ENCODE measurements around the gene XPO6.
"Not testable (repeated sequence)": the region's sequence is repeated elsewhere in the genome, so short reads cannot be mapped to it uniquely, and the experiment has no call there.

The XPO6 gene, protein sequence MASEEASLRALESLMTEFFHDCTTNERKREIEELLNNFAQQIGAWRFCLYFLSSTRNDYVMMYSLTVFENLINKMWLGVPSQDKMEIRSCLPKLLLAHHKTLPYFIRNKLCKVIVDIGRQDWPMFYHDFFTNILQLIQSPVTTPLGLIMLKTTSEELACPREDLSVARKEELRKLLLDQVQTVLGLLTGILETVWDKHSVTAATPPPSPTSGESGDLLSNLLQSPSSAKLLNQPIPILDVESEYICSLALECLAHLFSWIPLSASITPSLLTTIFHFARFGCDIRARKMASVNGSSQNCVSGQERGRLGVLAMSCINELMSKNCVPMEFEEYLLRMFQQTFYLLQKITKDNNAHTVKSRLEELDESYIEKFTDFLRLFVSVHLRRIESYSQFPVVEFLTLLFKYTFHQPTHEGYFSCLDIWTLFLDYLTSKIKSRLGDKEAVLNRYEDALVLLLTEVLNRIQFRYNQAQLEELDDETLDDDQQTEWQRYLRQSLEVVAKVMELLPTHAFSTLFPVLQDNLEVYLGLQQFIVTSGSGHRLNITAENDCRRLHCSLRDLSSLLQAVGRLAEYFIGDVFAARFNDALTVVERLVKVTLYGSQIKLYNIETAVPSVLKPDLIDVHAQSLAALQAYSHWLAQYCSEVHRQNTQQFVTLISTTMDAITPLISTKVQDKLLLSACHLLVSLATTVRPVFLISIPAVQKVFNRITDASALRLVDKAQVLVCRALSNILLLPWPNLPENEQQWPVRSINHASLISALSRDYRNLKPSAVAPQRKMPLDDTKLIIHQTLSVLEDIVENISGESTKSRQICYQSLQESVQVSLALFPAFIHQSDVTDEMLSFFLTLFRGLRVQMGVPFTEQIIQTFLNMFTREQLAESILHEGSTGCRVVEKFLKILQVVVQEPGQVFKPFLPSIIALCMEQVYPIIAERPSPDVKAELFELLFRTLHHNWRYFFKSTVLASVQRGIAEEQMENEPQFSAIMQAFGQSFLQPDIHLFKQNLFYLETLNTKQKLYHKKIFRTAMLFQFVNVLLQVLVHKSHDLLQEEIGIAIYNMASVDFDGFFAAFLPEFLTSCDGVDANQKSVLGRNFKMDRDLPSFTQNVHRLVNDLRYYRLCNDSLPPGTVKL

GRCh38 chr16:28211758-28212531, at the start of gene XPO6:
Gene XPO6 (minus strand): TSS chr16:28211965. CDS start chr16:28211368, 597 bp downstream.
- FAIRE-seq: no peak

DNA sequence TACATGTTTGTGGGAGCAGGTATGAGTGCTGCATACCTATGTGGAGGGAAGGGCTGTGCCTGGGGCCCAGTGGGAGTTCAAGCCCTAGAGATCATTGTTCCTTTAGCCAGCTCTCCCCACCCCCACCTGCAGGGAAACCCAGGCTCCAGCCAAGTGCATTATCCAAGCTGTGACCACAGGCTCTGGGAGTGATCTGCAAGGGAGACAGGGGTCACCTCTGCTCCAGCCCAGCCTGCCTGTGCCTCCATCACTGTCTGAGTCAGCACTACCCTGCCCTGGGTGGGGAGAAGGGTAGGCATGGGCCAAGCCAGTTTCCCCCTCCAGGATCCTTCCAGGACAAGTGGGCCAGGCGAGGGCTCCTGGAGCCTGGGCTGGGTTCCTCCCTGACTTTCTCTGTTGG, 48.4 kb upstream of the XPO6 start:
- FAIRE-seq: no peak

GRCh38 chr16:28259781-28260150, 48.0 kb upstream of the XPO6 start:
- no peak for FAIRE-seq

- FAIRE-seq: no peak
These were observed 47.5 kb upstream of the XPO6 start for GRCh38 chr16:28259091-28259780.

DNA sequence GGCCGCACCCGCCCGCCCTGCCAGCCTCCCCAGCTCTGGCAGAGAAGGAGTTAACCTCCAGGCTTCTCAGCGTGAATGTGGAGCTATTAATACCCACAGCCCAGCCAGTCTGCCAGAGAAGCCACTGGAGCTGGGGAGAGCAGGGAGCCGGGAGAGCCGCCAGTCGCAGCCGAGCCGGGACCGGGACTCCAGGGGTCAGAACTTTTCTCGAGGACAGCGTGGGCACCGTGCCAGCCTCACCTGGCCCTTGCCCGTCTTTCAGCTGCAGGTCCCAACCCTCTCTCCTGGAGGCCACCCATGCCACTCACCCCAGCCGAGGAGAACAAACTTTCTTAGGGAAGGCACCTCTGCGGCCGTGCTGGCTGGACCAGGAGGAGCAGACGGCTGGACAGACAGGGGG, 46.8 kb upstream of the XPO6 start:
- no peak for FAIRE-seq

GRCh38 chr16:28257256-28257655, 45.5 kb upstream of the XPO6 start:
- no peak for FAIRE-seq

DNA sequence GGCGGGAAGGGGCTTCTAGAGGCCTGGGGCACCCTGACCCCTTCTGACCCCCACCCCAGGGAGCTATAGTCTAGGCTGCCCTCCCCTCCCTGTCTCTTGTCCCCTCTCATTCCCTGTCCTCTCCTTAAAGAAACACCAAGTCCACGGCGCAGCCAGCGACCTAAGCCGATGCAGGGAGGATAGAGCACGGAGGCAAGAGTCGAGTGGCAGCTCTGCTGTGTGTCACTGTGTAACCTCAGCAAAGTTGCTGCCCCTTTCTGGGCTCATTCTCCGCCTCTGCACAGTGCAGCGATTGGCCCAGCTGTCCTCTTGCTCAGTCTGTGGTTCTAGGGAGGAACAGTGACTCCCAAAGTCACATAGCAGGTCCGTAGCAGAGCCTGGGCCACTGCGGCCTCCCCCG, 44.1 kb upstream of the XPO6 start:
- FAIRE-seq: no peak

DNA sequence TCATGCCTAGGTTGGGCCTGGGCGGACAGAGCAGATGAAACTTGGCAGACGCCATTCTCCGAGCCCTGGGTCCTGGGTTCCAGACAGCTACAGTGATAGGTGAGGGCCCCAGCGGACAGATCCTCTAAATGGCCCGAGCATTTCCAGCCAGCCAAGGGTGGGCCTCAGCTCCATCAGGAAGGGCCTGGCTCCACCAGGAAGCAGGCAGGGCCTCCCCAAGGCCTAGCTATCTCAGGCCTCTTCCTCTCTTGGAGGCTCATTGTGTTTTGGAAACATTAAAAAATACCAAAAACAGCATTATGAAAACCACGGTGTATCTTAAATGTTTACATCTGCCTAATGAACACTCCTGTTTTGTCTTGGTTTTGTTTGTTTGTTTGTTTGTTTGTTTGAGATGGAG, 42.4 kb upstream of the XPO6 start:
- FAIRE-seq: no peak

DNA sequence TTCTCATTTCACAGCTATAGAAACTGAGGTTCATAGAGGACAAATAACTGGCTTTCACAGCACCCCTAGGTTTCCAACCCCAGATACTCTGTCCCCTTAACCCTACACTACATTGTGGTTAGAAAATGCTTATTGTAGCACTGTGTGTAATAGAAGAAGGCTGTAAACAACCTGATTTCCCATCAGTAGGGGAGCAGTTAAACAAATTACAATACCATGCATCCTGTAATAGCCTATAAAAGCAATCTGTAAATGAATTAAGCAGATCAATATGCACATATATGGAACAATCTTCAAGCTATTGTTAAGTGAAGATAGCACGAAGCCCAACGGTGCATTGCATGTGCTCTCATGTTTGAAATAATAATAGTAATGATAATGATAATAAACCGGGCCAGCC, 39.2 kb upstream of the XPO6 start:
- FAIRE-seq: no peak

GRCh38 chr16:28249483-28249882, 37.7 kb upstream of the XPO6 start:
- FAIRE-seq: not testable (repeated sequence)

GRCh38 chr16:28241924-28242323, 30.2 kb upstream of the XPO6 start:
- FAIRE-seq: no peak

DNA sequence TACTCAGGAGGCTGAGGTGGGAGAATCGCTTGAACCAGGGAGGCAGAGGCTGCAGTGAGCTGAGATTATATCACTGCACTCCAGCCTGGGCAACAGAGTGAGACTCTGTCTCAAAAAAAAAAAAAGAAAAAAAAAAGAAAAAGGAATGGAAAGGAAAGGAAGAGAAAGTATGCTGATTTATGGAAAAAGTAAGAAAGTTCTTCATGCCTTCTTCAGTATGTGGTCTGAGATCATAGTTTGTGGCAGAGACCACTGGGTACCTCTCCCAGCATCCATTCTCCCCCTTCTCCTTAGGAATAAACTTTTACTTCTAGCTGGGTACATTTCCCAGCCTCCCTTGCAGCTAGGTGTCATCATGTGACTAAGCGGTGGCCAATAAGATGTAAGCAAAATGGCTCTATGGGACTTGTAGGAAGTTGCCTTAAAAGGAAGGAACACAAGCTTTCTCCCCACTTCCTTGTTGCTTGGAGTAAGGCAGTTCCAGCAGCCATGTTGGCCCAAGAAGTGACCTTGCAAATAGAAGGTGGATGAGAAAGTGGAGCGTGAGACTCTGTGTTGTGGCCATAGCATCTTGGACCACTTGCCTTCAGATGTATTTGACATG, 26.1 kb upstream of the XPO6 start:
- FAIRE-seq: no peak

DNA sequence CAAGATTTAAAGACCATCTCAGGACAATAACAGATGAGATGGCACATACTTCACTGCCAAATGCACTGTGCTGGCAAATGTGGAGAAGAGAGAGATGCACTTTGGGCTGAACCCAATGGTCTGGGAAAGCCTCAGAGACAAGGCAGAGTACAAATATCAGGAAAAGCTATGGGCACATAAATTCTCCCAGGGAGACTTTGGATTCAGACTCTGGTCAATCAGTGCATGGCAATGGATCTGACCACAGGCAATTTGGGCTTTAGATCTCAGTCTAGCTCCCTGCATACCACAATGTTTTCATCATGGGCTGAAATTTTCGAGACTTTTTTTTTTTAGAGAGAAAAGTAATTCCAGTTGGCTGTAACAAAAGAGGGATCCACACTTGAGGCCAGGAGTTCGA, 20.0 kb upstream of the XPO6 start:
- FAIRE-seq: no peak

DNA sequence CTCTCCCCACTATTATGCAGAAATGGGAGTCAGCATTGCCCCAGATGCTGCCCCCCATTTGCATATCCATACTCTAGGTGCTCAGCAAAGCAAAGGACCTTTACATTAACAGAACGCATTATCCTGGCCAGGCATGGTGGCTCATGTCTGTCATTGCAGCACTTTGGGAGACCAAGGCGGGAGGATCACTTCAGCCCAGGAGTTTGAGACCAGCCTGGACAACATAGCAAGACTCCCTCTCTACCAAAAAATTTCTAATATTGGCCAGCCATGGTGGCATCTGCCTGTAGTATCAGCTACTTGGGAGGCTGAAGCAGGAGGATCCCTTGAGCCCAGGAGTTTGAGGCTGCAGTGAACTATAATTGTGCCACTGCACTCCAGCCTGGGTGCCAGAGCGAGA, 12.1 kb upstream of the XPO6 start:
- not testable (repeated sequence) for FAIRE-seq

DNA sequence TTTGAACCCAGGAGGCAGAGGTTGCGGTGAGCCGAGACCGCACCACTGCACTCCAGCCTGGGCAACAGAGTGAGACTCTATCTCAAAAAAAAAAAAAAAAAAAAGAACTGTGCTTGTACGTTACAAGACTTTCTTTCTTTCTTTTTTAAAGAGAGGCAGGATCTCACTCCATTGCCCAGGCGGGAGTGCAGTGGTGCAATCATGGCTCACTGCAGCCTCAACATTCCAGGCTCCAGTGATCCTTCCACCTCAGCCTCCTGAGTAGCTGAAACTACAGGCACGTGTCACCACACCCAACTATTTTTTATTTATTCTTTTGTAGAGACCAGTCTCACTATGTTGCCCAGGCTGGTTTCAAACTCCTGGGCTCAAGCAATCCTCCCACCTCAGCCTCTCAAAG, 8.0 kb upstream of the XPO6 start:
- FAIRE-seq: not testable (repeated sequence)

DNA sequence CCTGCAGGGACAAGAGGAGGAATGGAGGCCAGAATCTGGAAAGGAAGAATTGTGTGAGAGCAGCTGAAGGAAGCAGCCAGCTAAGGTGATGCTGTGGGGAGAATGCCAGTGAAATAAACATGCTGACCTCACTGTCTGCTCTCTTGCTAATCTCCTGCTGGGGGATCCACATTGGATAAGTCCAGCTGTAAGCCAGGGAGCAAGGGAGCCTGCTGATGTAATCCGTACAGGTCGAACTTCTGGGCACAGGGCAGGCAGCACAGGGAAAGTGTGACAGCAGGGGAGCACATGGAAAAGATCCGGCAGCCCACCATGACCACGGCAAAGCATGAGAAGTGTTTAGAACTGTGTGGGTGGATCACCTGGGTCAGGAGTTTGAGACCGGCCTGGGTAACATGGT, 7.5 kb upstream of the XPO6 start:
- no peak for FAIRE-seq

- FAIRE-seq: no peak
These were observed 6.3 kb upstream of the XPO6 start for GRCh38 chr16:28218109-28218508.

DNA sequence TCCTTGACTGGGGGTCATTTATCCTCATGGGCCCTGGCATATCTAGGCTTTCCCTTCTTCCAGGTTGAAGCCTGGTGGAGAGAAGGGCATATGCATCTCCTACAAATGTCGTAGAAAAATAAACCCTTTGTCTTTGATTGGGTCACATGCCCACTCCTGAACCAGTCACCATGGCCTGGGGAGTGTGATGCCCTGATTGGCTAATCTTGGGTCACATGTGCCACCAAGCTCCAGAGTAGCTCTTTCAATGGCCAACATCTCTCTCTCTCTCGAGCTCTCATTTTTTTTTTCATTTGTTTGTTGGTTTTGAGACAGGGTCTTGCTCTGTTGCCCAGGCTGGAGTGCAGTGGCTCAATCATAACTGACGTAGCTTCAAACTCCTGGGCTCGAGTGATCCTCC, 5.6 kb upstream of the XPO6 start:
- FAIRE-seq: no peak

- FAIRE-seq: no peak
These were observed 1.6 kb upstream of the XPO6 start for GRCh38 chr16:28213396-28213795.

GRCh38 chr16:28212532-28212873, 738 bp upstream of the XPO6 start:
- FAIRE-seq: no peak

DNA sequence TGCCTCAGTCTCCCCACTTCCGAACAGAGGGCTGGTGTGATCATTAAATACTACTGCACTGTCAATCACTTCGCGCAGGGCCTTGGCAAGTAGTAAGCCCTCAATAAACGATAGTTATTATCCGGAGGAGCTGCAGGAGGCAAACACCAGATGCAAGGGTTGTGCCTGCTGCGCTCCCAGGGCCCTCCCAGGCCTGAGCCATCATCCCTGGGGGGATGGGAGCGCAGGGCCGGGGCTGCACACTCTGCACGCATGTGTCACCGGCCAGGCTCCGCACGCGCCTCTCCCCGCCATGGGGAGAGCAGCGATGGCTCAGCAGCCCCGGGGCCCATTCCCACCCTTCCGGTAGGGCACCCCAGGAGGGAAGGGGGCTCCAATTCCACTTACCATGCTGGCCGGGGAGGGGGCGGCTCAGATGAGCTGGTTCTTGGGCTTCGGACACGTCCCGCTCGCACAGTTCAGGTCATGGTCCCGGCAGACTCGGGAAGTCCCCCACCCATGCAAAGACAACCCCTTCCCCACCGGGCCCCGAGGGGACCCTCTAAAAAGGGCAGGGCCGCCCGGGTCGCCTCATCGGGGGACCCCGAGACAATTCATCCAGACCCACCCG, 681 bp downstream of the XPO6 start:
- FAIRE-seq: no peak

All from endometrium (tissue), 2 donors.